H9 (cell line): ENCODE data around the gene SCN1A. TPM values are rescaled to one million over a fixed set of nuclear protein-coding genes. Genes with fewer than 3 reads are reported as not detected.

Source experiments
- DNase-seq: peaks from one replicate; pipeline ENCODE4 v3.0.0-alpha.2; 2017
- H2AFZ ChIP-seq: one replicate; pipeline ENCODE4 v1.6.1; 2013; ENCODE audit warnings: mild to moderate bottlenecking, low read length, control low read depth, moderate library complexity
- H2AK5ac ChIP-seq: 2 replicates; pipeline ENCODE4 v1.6.1; 2013; ENCODE audit warnings: low read length, control low read depth, mixed read lengths; ENCODE audit not compliant: insufficient read length
- H2BK120ac ChIP-seq: one replicate; pipeline ENCODE4 v1.6.1; 2013; ENCODE audit warnings: low read depth, mild to moderate bottlenecking, low read length, control low read depth, inconsistent platforms; ENCODE audit not compliant: poor library complexity, severe bottlenecking
- H2BK12ac ChIP-seq: 2 replicates; pipeline ENCODE4 v1.6.1; 2013; ENCODE audit warnings: low read length, control low read depth, mixed read lengths, low read depth; ENCODE audit not compliant: insufficient read length
- H2BK15ac ChIP-seq: 2 replicates; pipeline ENCODE4 v1.6.1; 2013; ENCODE audit warnings: low read depth, low read length, control low read depth
- H2BK20ac ChIP-seq: one replicate; pipeline ENCODE4 v1.6.1; 2013; ENCODE audit warnings: low read depth, mild to moderate bottlenecking, low read length, control low read depth, inconsistent platforms; ENCODE audit not compliant: poor library complexity, severe bottlenecking
- H2BK5ac ChIP-seq: 2 replicates; pipeline ENCODE4 v1.6.1; 2013; ENCODE audit warnings: low read length, control low read depth, mixed read lengths; ENCODE audit not compliant: insufficient read length
- H3K14ac ChIP-seq: 2 replicates; pipeline ENCODE4 v1.6.1; 2013; ENCODE audit warnings: low read length, control low read depth; ENCODE audit not compliant: insufficient read depth
- H3K18ac ChIP-seq: 2 replicates; pipeline ENCODE4 v1.6.1; 2013; ENCODE audit warnings: low read depth, mild to moderate bottlenecking, mixed read lengths, low read length, control low read depth; ENCODE audit not compliant: insufficient read length
- H3K23ac ChIP-seq: 2 replicates; pipeline ENCODE4 v1.6.1; 2013; ENCODE audit warnings: low read length, control low read depth, mixed read lengths, low read depth; ENCODE audit not compliant: insufficient read length
- H3K23me2 ChIP-seq: 2 replicates; pipeline ENCODE4 v1.6.1; 2013; ENCODE audit warnings: low read depth, mild to moderate bottlenecking, mixed read lengths, low read length, control low read depth; ENCODE audit not compliant: insufficient read length, poor library complexity, severe bottlenecking
- H3K27ac ChIP-seq: 2 replicates; pipeline ENCODE4 v1.5.1; 2013; ENCODE audit warnings: low read length, control low read depth, mixed read lengths, low read depth; ENCODE audit not compliant: insufficient read length
- H3K27me3 ChIP-seq: 2 replicates; pipeline ENCODE4 v1.6.1; 2013; ENCODE audit warnings: low read length, control low read depth, inconsistent platforms; ENCODE audit not compliant: insufficient read depth
- H3K4ac ChIP-seq: 2 replicates; pipeline ENCODE4 v1.6.1; 2013; ENCODE audit warnings: low read depth, mild to moderate bottlenecking, control low read depth, inconsistent platforms, low read length, moderate library complexity
- H3K4me1 ChIP-seq: 2 replicates; pipeline ENCODE4 v1.6.1; 2013; ENCODE audit warnings: low read length, control low read depth, inconsistent platforms; ENCODE audit not compliant: insufficient read depth
- H3K4me2 ChIP-seq: 2 replicates; pipeline ENCODE4 v1.6.1; 2013; ENCODE audit warnings: low read length, control low read depth, mixed read lengths; ENCODE audit not compliant: insufficient read length, insufficient read depth
- H3K56ac ChIP-seq: 2 replicates; pipeline ENCODE4 v1.6.1; 2013; ENCODE audit warnings: low read depth, mild to moderate bottlenecking, mixed read lengths, low read length, control low read depth; ENCODE audit not compliant: insufficient read length
- H3K79me1 ChIP-seq: 2 replicates; pipeline ENCODE4 v1.6.1; 2013; ENCODE audit warnings: low read depth, mild to moderate bottlenecking, moderate library complexity, low read length, control low read depth, inconsistent platforms; ENCODE audit not compliant: insufficient read depth, poor library complexity, severe bottlenecking
- H3K79me2 ChIP-seq: 2 replicates; pipeline ENCODE4 v1.6.1; 2013; ENCODE audit warnings: low read length, control low read depth, inconsistent platforms; ENCODE audit not compliant: insufficient read depth
- H3K9ac ChIP-seq: 2 replicates; pipeline ENCODE4 v1.6.1; 2013; ENCODE audit warnings: low read length, control low read depth, mixed read lengths; ENCODE audit not compliant: insufficient read length; ENCODE audit errors: extremely low read depth
- H3K9me3 ChIP-seq: one replicate; pipeline ENCODE4 v1.6.1; 2013; ENCODE audit warnings: low read depth, low read length, inconsistent platforms; ENCODE audit not compliant: control insufficient read depth
- H3T11ph ChIP-seq: one replicate; pipeline ENCODE4 v1.6.1; 2013; ENCODE audit warnings: mild to moderate bottlenecking, low read length, control low read depth, inconsistent platforms
- H4K20me1 ChIP-seq: one replicate; pipeline ENCODE4 v1.6.1; 2013; ENCODE audit not compliant: control insufficient read depth, insufficient read length, insufficient read depth
- H4K5ac ChIP-seq: 2 replicates; pipeline ENCODE4 v1.6.1; 2013; ENCODE audit warnings: low read depth, mild to moderate bottlenecking, mixed read lengths, low read length, control low read depth; ENCODE audit not compliant: insufficient read length
- H4K8ac ChIP-seq: replicated peaks from 2 replicates; pipeline ENCODE4 v1.6.1; 2013; ENCODE audit warnings: low read length, control low read depth, mixed read lengths, low read depth; ENCODE audit not compliant: insufficient read length
- H4K91ac ChIP-seq: 2 replicates; pipeline ENCODE4 v1.6.1; 2013; ENCODE audit warnings: low read depth, mild to moderate bottlenecking, moderate library complexity, mixed read lengths, low read length, control low read depth; ENCODE audit not compliant: insufficient read length
- H3K27ac Mint-ChIP-seq, 3 experiments: 2 replicates in 2 of 3; 3 replicates in 1 of 3; pipeline ENCODE4 v1.8.0; 2020 to 2021; ENCODE audit warnings: mixed read lengths in 3 of 3, mild to moderate bottlenecking in 1 of 3, moderate library complexity in 1 of 3
- H3K27me3 Mint-ChIP-seq: 2 replicates; pipeline ENCODE4 v1.8.0; 2021; ENCODE audit warnings: low read depth, mild to moderate bottlenecking, moderate library complexity, mixed read lengths
- H3K36me3 Mint-ChIP-seq, 3 experiments: 2 replicates in 2 of 3; 3 replicates in 1 of 3; pipeline ENCODE4 v1.8.0; 2020 to 2021; ENCODE audit warnings: low read depth in 3 of 3, mixed read lengths in 3 of 3; ENCODE audit not compliant: insufficient read depth in 1 of 3
- H3K4me1 Mint-ChIP-seq, 2 experiments: 2 replicates each; pipeline ENCODE4 v1.8.0; 2020; ENCODE audit warnings: mixed read lengths in 2 of 2
- H3K4me3 Mint-ChIP-seq, 2 experiments: 2 replicates in 1 of 2; 3 replicates in 1 of 2; pipeline ENCODE4 v1.8.0; 2020 to 2021; ENCODE audit warnings: mild to moderate bottlenecking in 2 of 2, mixed read lengths in 2 of 2, moderate library complexity in 1 of 2
- H3K9me3 Mint-ChIP-seq, 2 experiments: 2 replicates in 1 of 2; 3 replicates in 1 of 2; pipeline ENCODE4 v1.8.0; 2020; ENCODE audit warnings: mild to moderate bottlenecking in 2 of 2, mixed read lengths in 2 of 2, moderate library complexity in 1 of 2
- CTCF ChIP-seq: fragments of 200-600 bp; sonication (generic); conservative IDR thresholded peaks from 3 replicates; pipeline ENCODE4 v1.8.0; 2021; ENCODE audit warnings: antibody characterized with exemption, mild to moderate bottlenecking
- WGBS: extraction: QIAGEN DNeasy Blood & Tissue Kit; methylation state at CpG from one replicate; pipeline ENCODE4 v1.1.7; 2013; ENCODE audit warnings: missing lambda C conversion rate, low lambda C conversion rate, mixed read lengths; ENCODE audit not compliant: insufficient read length; ENCODE audit errors: extremely low coverage; 5-methylcytosine and 5-hydroxymethylcytosine counted together
- total RNA-seq: library from RNA; stranded (reverse); gene quantifications from 2 replicates; pipeline ENCODE4 v1.2.1, GENCODE V29; 2021

The SCN1A gene
- total RNA-seq, 1 experiment from 2014 or later = 0.13 TPM

- no peak overlapping the region for H4K8ac ChIP-seq
- Mint-ChIP-seq H3K27me3 (no peaks in the 10 kb centered on the region), H3K9me3 (no peaks in the 10 kb centered on the region; a peak in 2 of 5 replicates), H3K36me3 (0 out of 7 replicates have a peak, but pooled peaks cover 0 to under 1% (median 0%) of the 10 kb centered on the region in 3 experiments), H3K4me3 (no peak overlapping the region), H3K27ac (no peak overlapping the region), H3K4me1 (peaks cover 3 to 5% of the 10 kb centered on the region in 2 experiments; a peak in 3 of 4 replicates)
- no peak overlapping the region for H2BK120ac ChIP-seq
- H2BK20ac ChIP-seq = no peak overlapping the region
- H2AFZ ChIP-seq = no peak overlapping the region
- no peaks in the 10 kb centered on the region for H3K79me2 ChIP-seq
- no peaks in the 10 kb centered on the region for H3K9me3 ChIP-seq
- no peaks in the 10 kb centered on the region for H3K23me2 ChIP-seq
- no peak overlapping the region for H3K56ac ChIP-seq
- no peaks in the 10 kb centered on the region for H3K27me3 ChIP-seq
- no peak overlapping the region for H3K4me2 ChIP-seq
- H3K79me1 ChIP-seq = no peaks in the 10 kb centered on the region
- no peak overlapping the region for H4K5ac ChIP-seq
- no peak overlapping the region for H3K14ac ChIP-seq
- no peak overlapping the region for H4K91ac ChIP-seq
- H3T11ph ChIP-seq = no peak overlapping the region
- no peak overlapping the region for H3K9ac ChIP-seq
- no peak overlapping the region for H2AK5ac ChIP-seq
- no CpG with 5 or more reads among the region's 1 CpG for WGBS
- H2BK5ac ChIP-seq = no peak overlapping the region
- no peak for TF ChIP-seq CTCF
- H3K4me1 ChIP-seq = no peaks in the 10 kb centered on the region; the same call in 1 of the 2 replicates
- H3K4ac ChIP-seq = no peak overlapping the region
- H2BK12ac ChIP-seq = no peak overlapping the region
- no peak overlapping the region for H2BK15ac ChIP-seq
- no peaks in the 10 kb centered on the region for H4K20me1 ChIP-seq
- no peak overlapping the region for H3K27ac ChIP-seq
- no peak overlapping the region for H3K23ac ChIP-seq
- DNase-seq = no peak
- H3K18ac ChIP-seq = no peak overlapping the region
Observed at GRCh38 chr2:166144071-166144470, 16.3 kb upstream of the SCN1A start.
